Kasumi-1 (cell line): ENCODE results near the gene SORBS2.

Source experiments
- DNase-seq, 2 experiments: peaks; one replicate each; lab custom pipeline; 2025; lab: John Stamatoyannopoulos, UW

SORBS2 gene

DNA sequence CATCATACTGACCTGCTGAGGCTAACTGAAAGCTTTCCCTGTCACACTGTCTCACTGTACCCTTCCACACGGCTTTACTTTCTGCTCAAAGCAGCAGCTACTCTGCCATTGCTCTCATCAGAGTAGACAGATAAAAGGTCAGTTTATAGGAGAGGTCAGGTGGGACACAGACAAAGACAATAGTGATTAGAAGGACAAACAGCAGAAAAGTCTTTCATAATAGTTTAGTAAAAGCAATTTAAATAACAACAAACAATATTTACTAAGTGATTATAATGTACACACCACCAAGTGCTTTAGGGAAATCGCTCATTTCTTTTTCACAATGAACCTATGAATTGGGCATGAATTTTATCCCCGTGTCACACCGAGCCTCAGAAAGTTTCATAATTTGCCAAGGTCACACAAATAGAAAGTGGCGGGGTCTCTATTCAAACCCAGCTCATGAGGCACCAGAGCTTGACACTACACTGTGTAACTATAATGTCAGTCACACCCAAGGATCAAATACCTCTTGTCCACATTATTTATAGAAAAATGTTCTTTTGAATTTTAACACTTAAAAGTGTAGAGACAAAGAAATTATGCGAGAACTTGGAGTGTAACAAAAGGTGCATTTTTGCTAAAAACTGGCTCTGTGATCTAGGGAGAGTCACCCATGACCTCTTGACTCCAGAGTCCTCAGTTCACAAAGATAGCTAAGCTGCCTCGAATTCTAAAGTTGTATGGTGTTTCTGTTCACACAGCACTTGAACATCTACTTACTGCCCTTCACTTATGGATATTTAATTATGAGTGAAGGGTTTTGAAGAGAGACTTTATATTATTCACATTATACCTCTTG, 24.5 kb upstream of the SORBS2 start:
- DNase-seq: no peak

DNA sequence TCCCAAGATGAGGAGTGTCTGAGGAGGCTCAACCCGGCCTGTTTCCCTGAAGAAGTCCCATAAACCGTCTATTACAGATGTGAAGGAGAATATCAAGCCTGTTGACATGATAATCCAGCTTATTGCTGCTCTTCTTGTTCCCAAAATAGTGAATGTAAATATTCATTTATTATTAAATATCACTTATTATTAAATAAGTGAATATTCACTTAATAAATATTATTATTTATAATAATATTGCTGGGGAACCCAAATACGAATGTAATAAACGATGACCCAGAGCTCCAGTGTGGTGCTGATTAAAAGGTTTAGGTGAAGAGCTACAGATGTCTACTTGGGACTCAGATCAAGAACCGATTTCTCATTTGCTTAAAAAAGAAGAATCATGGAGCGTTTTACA, 23.8 kb upstream of the SORBS2 start:
- no peak for DNase-seq

DNA sequence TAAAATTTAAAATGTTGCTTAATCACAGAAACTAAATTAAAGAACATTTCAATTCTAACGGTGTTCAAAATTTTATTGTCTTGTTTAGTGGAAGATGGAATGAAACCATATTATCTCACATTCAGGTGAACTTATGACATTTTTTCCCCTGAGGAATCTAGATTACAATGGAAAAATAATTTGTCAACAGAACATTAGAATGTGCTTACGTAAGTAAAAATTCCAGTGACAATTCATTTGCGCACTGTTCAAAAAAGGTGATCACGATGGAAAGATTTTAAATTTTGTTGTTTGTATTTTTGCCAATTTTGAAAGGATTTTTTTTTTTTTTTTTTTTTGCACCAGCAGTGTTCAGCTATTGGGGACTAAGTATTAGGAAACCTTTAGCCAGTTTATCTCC, 23.3 kb upstream of the SORBS2 start:
- DNase-seq: no peak

DNA sequence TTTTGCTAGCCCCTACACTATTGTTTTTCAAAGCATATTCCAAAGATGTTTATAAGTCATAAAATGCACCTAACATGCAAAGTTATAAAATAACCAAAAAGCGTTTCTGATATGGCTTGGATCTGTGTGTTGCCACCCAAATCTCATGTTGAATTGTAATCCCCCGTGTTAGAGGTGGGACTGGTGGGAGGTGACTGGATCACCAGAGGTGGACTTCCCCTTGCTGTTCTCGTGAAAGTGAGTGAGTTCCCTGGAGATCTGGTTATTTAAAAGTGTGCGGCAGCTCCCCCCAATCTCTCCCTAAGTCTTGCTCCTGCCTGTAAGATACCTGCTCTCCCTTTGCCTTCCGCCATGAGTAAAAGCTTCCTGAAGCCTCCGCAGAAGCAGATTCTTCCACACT, 22.8 kb upstream of the SORBS2 start:
- DNase-seq: no peak

DNA sequence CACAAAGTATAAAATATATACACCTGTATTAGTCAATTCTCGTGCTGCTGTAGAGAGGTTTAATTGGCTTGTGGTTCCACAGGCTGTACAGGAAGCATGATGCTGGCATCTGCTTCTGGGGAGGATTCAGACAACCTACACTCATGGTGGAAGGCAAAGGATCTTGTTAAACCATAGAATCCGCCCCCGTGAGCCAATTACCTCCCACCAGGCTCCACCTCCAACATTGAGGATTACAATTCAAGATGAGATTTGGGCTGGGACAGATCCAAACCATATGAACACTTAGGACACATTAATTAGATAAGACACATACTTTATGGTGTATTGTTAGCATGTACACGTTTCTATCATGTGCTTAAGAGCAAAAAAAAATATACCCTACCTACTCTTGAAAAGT, 22.1 kb upstream of the SORBS2 start:
- no peak for DNase-seq

DNA sequence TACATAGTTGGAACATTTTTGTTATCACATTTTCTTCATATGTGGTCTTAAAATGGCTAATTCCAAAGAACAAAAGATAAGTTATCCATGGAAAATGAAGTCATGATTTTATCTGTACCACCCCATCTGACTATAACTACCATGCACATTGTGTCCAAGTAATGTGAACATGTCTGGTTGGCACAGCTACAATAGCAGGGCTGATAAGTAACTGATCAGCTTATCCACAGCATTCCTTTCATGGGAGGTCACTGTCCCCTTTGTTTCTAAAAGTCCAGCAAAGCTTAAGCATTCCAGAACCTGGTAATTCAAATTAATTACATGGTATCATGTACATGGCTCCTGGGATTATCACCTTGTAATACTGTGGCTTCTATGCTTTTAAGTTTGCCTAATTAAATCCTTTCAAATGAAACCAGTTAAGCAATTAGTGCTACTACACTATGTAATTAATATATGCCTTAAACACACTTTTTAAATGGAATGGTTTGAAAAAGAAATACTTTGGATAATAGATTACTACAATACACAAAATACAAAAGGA, 21.1 kb upstream of the SORBS2 start:
- no peak for DNase-seq

DNA sequence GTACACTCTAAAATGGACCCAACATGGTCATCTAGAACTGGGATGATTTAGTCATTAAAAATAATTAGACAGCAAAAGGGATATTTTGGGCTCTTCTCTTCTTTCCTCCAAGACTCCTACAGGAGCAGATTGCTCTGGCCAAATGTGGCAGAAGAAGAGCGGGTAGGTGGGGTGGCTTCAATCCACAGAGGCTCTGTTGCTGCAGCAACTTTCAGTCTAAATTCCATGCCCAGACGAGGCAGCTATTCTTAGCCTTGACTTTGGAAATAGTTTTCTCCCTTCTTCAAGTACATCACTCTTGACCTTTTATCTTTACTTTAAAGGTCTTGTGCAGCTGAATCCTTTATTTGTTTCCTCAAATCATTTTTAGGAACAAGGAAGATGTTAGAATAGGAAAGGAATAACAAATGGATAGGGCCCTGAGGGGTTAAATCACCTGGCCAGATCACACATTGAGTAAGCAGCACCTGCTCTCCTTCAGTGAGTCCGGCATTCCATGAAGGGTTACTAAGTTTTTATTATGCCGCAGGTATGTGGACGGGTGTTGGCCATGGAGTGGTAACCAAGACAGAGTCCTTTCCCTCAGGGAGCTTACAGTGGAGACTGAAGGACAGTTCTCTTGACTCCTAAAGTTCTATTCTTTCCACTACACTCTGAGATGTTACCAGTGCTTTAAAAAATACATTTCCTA, 19.3 kb upstream of the SORBS2 start:
- DNase-seq: no peak

DNA sequence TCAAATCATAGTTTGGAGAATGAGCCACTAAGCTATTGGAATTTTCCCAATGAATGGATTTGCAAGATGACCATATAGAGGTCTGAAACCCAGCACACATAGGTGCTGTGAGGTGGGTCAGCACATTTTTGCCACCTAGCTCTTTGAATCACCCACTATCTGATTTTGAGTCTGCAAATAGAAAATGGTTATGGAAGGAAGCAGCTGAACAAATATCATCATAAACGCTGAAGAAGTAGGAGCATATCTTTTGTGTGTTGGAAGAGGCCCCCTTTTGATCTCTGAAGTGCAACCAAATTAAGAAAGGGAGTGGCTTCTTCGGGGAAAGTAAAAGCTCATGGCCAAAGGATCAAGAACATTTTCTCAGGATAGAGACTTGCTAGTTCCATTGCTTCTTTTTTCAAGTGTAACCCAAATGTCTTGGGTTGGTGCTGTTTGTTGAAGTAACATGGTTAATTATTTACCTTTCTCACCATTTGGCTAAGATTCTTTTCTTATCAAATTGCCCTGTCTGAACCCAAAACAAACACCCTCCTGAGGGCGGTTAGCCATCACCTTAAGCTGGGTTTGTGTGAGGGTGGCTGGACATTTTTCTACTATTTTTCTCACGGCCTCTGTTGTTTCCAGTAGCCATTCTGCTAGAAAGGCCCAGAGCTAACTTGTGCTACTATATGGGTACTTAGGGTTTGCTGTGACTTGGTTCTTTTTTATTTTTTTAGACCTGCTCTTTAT, 18.4 kb upstream of the SORBS2 start:
- DNase-seq: no peak

DNA sequence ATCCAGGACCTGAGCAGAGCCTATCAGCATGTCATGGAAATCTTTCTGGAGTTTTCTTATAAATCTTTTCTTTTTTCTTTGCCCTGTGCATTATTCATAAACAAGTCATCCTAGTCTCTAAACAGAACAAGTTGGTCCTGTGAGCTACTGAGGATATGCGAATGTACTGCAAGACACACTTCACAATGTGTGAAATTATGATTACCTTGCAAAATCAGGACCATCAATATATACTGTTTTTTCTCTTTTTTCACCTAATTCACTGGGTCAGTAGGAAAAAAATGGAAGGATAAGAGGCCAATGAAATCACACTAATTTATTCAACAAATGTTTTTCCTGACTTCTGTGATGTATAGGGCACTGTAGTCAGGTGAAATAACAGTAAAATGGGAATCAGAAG, 14.4 kb upstream of the SORBS2 start:
- DNase-seq: no peak

DNA sequence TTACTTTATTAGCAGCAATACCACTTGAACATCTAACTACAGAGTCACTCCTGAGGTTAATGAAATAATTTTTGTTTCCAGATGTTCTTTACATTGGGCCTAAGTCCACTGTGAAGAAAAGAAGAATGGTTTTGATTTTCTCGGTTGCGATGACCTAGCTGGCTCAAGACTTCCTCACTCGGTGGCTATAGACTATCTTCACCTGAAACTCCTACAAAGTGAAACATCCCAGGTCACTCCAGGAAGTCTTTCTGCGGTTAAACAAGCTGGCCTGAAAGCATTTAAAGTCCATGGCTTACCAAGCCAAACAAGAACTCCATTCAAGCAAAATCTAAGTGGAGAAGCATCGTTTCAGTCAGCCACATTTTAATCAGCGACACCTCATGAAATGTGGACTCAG, 13.7 kb upstream of the SORBS2 start:
- DNase-seq: no peak

DNA sequence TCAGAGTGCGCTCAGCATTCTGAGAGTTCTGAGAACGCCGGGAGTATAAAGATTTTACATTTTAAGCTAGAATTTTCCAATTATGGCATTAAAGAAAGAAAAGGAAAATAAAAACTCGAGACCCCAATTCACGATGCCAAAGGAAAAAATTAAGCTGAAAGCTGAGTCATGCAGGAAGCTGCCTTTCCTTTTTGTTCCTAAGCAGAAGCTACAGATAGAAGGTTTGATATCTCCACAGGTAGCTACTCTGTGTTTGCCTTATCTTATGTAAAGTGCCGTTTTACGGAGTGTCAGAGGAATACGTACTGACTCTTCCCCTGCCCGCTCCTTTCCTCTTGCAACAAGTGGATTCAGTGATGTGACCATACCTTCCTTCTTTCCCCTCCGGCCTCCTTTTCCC, 10.8 kb upstream of the SORBS2 start:
- DNase-seq: no peak

DNA sequence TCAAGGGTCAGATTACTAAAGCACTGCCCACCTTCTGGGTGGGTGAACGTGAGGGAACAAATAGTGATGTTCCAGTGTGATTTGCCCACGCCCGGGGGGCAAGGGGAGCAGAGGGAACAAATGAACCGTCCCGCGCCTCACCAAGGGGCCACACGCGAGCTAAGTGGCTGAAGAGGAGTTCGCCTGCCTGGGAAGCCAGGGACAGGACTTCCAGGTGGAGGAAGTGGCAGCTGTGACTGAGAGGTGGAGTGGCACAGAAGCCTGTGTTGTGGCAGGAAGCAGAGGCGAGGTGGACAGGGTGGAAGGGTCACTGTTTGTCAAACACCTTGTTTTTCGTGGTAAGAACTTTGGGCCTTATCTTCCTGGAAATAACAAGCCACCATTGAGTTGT, 9.0 kb upstream of the SORBS2 start:
- DNase-seq: no peak

DNA sequence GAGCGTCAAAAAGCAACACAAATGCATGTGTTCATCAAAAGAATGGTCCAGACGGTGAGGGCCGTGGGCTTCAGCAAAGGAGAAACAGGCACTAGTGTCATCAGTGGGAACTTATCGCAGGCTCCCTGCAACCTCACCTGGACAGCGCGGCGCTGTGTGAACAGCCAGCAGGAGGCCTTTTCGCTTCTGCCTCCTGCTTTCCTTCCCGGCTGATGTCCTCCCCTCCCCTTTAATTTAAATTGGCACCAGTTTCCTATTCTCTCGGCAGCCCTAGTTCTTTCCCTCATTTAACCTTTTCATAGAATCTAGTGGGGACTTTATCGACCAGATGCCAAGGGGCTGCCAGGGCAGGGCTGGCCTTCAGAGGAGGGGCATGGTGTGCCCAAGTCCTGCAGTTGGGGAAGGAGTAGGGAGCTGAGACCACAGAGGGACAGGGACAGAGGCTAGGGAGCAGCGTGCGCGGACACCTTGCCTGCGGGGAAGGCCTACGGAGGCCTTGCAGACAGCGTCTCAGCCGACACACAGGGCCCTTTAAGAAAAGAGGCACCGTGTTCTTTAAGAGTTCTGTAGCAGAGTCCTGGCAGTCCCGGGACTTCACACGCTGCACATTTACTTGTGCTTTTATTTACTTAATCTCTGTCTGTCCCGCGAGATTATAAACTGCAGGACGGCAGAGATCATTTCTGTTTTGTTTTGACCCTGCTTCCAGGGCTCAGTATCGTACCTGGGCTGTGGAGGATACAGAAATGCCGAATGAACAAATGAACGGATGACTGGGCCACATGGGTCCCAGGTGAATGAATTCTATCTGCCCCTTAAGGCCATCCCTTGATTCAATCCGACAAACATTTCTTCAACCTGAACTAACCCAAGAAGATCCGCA, 8.4 kb upstream of the SORBS2 start:
- no peak for DNase-seq

DNA sequence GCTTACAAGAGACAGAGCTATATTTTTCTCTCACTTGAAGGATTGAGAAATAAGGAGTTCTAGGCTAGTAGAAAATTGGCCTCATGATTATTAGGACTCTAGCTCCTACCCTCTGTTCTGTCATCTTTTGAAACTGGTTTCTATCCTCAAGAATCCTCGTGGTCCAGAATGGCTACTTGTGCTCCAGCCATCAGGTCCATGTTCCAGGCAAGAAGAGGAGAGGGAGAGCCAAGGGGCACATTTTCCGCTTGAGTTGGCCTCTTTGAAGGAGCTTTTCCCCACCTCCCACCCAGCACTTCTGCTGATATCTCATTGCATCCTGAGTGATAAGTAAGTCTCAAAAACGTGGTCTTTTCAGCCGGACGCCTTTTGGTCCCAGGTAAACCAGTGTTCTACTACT, 7.2 kb upstream of the SORBS2 start:
- no peak for DNase-seq

DNA sequence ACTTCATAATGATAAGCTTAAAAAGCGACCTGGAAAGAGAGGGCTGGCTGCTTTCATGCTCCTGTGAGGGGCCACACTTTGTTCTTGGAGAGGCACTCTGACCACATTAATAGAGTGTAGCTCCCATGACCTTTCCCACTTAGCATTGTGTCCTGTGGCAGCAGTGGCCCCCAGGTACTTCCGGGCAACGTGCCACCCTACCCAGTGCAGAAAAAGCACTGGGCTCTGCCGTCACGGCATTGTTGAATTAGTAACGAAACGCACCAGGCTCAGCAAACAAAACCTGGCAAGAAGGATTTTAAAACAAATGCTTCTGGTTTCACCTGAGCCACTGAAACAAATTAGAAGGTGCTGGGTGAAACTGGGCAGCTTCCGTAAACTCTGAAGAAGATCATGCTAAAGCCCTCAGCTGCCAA, 5.4 kb upstream of the SORBS2 start:
- DNase-seq: no peak

DNA sequence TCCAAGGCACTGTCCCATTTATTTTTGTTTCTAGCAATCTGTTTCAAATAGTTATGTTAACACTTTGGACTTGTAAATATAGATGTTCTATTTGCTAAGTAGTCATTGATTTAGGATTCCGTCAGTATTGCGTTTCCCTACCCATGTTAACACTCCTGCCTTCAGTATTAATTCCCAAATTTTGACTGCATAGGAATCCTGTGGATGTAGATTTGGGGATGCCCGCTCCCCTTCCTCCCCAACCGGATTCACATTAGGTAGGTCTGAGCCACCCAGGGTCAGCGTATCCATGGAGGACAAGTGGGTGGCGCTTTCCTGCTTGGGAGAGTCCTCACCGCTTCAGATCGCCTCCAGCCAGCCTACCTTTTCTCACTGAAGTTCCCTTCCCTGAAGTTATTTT, 1.1 kb upstream of the SORBS2 start:
- no peak for DNase-seq

DNA sequence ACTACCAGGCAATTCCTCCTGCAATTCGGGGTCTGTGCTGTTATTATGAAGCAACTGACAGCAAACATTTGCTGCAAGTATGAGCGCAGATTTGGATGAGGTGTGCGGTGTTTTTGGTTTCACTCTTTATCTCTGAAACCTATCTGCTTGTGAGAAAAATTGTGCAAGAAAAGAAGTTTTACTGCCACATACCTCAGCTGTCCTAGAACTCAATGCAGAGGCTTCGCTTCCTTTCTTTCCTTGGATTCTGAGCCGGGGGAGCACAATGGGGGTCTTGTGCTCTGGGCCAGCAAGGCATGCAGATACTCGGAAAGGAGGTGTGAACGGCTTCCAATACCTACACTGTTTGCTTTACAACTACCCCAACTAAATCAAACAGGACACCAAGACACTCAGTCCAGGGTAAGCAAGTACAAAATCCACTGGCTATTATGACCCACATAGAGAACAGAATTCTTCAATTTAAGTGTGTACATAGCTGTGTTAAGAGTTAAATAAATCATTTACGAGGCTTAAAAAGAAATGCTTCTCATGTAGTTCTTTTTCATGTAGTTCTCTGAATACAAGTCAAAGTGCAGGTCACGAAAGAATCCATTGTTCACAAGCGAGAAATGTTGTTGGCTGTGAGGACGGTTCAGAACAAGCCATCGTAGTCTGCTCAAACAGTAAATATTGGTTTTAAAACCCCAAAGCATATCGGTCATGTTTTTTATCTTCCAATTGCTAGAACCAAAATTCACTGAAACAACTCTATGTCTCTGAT, 1.1 kb downstream of the SORBS2 start:
- DNase-seq: no peak

DNA sequence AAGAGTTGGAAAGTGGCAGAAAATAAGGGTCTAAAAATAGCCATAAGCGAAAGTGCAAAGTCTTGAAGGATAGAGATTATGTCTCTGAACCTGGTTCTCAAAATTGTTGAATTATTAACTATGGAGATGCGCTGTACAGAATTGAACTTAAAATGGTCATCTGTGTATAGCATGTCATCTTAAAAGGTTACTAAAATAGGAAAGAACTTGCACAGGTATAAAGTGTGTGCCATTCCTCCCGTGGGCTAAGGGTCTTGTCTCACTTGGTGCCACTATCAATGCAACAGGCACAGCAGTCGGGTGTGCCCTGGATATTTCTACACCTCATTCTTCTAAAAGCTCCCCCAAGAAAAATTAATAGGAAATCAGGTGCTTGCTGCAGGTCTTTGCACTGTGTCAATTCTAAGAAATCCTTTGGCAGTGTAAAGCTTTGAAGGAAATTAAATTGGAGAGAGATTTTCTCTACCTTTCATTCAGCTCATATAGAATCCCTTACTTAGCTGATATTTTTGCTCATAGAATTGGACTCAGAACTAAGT, 2.4 kb downstream of the SORBS2 start:
- DNase-seq: no peak

DNA sequence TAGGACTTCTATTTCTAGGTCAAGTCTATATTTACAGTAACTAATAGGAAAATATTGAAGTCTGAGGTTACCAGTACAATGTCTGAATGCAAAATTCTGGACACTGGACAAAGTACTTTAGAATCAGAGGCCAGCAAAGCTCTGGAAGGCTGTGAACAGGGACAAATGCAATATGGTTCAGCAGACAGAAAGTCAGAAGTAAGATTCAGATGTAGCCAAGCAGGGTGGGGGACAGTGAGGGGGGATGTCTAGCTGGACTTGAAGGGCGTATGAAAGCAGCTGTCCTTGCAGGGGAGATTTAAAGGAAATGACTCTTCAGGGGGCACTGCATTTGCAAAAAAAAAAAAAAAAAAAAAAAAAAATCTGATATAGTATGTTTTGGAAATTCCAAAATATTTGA, 2.9 kb downstream of the SORBS2 start:
- no peak for DNase-seq

DNA sequence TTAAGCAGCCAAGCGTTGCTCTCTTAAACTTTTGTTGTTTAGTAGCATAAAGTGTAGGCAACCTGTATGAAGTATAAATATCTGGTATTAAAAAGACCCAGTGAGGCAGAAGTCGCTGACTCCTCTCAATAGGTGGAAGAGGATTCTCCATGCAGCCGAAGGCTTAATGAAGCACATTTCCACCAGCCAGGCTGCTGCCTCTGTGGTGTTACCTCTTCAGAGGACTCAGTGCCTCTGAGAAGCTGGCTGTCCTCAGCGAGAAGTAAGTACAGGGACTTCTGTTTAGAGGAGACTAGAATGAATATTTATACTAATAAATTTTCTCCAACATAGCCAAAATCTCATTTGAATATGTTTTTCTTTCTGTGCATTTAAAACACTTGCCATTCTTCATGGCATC, 6.0 kb downstream of the SORBS2 start:
- no peak for DNase-seq
